HG03045 (cell line): Measurements from ENCODE around the gene CYREN.
"Not testable (repeated sequence)": the region's sequence is repeated elsewhere in the genome, so short reads cannot be mapped to it uniquely, and the experiment has no call there.

Experiments
- ATAC-seq: cut with Tn5 transposase; IDR thresholded peaks from one replicate; pipeline ENCODE4 v1.9.1; 2021; ENCODE audit warnings: mild to moderate bottlenecking, moderate library complexity; ENCODE audit not compliant: unreplicated experiment

CYREN gene

GRCh38 chr7:135160858-135161653, 9.5 kb downstream of the CYREN start:
- ATAC-seq: no peak

GRCh38 chr7:135160098-135160857, 10.2 kb downstream of the CYREN start:
- no peak for ATAC-seq

DNA sequence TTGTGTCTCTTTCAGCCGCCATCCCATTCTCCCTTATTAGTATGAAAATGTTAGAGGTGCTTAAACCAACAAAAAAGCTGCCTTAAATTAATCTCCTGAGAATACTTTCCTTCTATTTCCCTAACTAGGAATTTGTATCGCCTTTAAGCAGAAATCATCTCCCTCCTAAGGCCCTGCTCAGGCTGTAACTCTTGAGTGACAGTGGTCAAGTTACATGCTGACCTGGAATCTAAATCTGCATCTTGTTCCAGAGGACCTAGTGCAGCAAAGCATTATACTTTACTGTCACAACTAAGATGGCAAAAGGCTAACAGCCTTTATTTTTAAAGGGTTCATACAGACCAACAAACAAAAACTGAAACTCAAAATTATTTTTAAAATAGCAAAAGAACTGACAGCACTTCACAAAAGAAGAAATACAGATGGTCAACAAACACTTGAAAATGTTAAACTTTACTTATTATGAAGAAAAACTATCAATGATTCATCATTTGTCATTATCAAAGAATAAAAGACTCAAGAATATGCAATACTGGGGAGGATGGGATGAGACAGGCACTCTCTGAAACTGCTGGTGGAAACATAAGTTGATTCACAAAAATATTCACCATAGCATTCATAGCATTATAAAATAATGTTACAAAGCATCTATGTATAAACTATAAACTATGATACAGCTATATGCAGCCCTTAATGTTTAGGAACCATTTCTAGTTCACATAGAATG, 11.0 kb downstream of the CYREN start:
- no peak for ATAC-seq

DNA sequence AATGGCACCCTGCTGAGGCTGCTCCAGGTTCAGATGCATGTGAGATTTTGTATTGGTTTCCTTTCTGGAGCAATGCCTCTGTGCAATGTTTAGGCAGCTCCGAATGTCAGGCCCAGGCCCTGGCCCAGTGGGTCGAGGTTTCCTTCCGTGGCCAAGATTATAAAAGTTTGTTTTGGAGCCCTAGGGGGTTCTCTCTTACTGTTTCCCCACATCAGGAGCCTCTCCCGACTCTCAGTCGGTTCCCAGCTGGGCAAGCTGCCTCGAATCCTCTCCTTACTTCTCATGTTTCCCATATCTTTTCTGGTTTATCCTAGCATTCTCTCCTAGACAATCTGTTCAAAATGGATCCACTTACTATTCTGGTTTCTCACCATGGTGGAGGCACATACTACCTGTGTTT, 11.6 kb downstream of the CYREN start:
- ATAC-seq: no peak

DNA sequence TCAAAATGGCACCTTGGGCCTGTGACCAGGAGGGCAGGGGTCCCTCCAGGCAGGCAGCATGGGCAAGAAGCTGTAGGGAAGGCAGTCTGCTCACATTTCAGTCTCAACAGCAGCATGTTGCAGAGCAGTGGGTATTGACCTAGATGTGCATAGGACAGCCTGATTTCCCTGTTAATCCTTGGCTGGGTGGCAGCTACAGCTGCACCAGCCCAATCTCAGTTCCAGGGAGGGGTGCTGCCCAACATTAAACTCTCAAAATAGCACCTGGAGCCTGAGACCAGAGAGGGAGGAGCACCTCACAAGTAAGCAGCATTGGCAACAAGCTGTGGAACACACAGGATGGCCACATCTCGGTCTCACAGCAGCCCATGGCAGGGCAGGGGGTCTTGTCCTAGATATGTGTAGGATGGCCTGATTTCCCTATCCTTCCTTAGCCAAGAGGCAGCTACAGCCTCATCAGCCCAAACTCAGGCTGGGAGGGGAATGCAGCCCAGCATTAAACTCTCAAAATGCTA, 12.3 kb downstream of the CYREN start:
- ATAC-seq: no peak

GRCh38 chr7:135156290-135156689, 14.2 kb downstream of the CYREN start:
- ATAC-seq: no peak

GRCh38 chr7:135154734-135155133, 15.8 kb downstream of the CYREN start:
- no peak for ATAC-seq

GRCh38 chr7:135152442-135152841, 18.1 kb downstream of the CYREN start:
- no peak for ATAC-seq

DNA sequence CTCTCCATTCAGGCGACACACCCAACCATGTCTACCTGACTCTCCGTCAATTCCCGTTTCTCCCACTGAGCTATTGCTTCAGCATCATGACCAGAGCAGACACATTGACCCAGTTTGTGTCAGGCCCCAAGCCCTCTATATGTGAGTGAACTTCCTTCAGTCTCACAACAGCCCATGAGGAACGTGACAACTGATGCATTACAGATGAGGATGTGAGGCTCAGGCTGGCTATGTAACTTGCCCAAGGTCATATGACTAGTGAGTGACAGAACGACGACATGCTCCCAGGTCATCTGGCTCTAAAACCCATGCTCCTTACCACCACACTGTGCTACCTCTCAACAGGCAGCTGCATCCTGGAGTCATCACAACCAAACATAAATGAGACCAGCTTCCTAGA, 19.0 kb downstream of the CYREN start:
- ATAC-seq: no peak

GRCh38 chr7:135151132-135151531, 19.4 kb downstream of the CYREN start:
- no peak for ATAC-seq

DNA sequence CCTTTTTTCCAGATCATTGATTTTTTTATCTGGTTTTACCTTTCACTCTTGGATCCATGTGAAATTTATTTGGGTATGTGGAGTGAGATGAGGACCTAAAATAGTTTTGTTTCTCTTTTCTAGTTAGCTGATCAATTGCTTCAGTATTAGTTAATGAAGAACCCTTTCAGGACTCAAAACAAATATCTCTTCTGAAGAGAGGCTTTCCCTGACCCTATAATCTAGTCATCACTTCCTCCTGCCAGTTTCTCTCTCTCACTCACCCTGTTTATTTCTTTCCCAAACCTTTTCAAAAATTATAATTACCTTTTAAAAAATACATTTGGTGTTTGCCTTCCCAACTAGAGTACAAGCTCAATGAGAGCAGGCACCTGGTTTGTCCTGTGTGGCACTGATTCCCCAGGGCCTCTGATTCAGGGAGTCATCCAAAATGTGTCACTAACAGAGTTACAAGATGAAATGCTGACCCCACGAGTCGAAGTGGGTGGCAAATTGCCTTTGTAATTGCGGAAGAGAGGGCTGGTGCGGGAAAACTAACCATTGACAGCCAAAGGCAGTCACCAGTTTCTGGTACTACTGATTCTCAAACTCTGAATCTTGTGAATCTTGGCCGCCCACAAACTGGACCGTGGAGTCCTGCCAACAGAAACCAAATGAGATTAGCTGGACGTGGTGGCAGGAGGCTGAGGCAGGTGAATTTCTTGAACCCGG, 20.3 kb downstream of the CYREN start:
- no peak for ATAC-seq

GRCh38 chr7:135147899-135148721, 22.4 kb downstream of the CYREN start, which contains the start of gene TMEM140:
TMEM140 (plus strand) TSS chr7:135148072; CDS start chr7:135164442, 16,370 bp downstream.
- peak; percentile 75 for ATAC-seq

GRCh38 chr7:135147341-135147898, 23.1 kb downstream of the CYREN start:
- ATAC-seq: peak; percentile 2

DNA sequence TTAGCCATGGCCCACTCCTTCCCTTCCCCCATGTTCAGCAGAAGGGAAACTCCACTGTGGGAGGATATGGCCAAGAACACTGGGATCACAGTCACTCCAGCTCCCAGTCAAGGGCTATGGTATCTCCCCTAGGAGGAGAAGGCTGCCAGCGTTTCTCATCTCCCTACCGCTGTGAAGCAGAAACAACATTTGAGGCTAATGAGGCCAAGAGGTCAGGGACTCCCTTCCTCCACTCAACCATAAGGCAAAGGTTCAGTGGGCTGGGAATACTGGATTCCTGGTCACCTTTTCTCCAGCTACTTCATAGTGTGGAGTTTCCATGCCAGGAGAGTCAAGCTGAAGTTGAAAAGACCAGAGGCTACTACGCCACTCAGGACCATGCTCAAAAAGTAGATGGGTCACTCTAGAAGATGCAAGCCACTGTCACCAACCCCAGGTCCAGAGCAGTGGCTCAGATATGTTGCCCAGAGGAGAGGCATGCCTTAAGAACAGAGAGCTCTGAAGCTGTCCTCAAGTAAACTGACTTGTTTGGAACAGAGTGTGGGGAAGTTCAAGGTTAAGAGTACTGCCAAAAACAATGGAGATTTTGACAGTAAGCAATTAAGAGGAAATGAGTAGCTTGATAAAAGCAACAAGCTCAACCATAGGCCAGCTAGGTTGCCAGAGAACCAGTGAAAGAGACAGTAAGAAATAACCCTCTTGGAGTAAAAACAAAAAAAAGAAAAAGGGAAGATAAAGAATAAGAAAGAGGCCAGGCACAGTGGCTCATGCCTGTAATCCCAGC, 26.4 kb downstream of the CYREN start:
- no peak for ATAC-seq

GRCh38 chr7:135129579-135129978, 40.9 kb downstream of the CYREN start:
- no peak for ATAC-seq

DNA sequence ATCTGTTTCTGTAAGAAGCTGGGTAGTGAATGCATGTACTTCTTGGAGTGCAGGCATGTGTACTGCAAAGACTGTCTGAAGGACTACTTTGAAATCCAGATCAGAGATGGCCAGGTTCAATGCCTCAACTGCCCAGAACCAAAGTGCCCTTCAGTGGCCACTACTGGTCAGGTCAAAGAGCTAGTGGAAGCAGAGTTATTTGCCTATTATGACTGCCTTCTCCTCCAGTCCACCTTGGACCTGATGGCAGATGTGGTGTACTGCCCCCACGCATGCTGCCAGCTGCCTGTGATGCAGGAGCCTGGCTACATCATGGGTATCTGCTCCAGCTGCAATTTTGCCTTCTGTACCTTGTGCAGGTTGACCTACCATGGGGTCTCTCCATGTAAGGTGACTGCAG, 41.6 kb downstream of the CYREN start:
- no peak for ATAC-seq

DNA sequence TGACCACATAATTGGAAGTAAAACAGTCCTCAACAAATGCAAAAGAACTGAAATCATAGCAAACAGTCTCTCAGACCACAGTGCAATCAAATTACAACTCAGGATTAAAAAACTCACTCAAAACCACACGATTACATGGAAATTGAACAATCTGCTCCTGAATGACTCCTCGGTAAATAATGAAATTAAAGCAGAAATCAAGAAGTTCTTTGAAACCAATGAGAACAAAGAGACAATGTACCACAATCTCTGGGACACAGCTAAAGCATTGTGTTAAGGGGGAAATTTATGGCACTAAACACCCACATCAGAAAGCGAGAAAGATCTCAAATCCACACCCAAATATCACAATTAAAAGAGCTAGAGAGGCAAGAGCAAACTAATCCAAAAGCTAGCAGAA, 45.9 kb downstream of the CYREN start:
- ATAC-seq: not testable (repeated sequence)

- no peak for ATAC-seq
These were observed 48.6 kb downstream of the CYREN start for GRCh38 chr7:135121868-135122267.

GRCh38 chr7:135117096-135117495, 53.4 kb downstream of the CYREN start:
- ATAC-seq: no peak
